ENCODE results near the gene PGPEP1.

GRCh38 chr19:18329035-18329376 lies 11.4 kb upstream of the PGPEP1 start:
- no peak for TF ChIP-seq POLR2A (IDR thresholded peaks at IDR 0.05; ENCODE audit: low read depth, low read length)
- no peak for TF ChIP-seq GATA2 (IDR thresholded peaks at IDR 0.05; ENCODE audit: insufficient read depth, insufficient read length, low read depth, low read length)
- TF ChIP-seq CTCF (IDR thresholded peaks at IDR 0.05; ENCODE audit: extremely low read depth in 1 of 2, insufficient read depth in 1 of 2, low read depth in 1 of 2, low read length in 2 of 2) = no peak
- TF ChIP-seq EZH2 (IDR thresholded peaks at IDR 0.05; ENCODE audit: borderline replicate concordance, low read depth, low read length, severe bottlenecking) = no peak
- no peak for TF ChIP-seq POLR2AphosphoS5 (IDR thresholded peaks at IDR 0.05; ENCODE audit: insufficient read depth, low read depth, low read length)
- TF ChIP-seq FOS (IDR thresholded peaks at IDR 0.05; ENCODE audit: borderline replicate concordance, insufficient read depth, low read length) = no peak
- TF ChIP-seq MYC (IDR thresholded peaks at IDR 0.05; ENCODE audit: low read depth, low read length) = no peak
